WTC11 (cell line): ENCODE data around the gene DLAT. TPM values are rescaled to one million over a fixed set of nuclear protein-coding genes. Genes with fewer than 3 reads are reported as not detected.

Source experiments
- ATAC-seq: fragments of 200-7000 bp; cut with Tn5 transposase; 2 replicates; pipeline ENCODE4 v1.10.0; 2021; ENCODE audit warnings: mild to moderate bottlenecking, moderate library complexity
- CTCF ChIA-PET: fragments of 300-600 bp; sonication (Branson Sonifier 250); formaldehyde crosslinking; loops from one replicate; lab custom pipeline; 2021; ENCODE audit warnings: antibody characterized with exemption; lab: Charles Lee
- POLR2A ChIA-PET: fragments of 350-600 bp; sonication (Branson Sonifier 250); formaldehyde crosslinking; loops from one replicate; lab custom pipeline; 2021; ENCODE audit warnings: antibody characterized with exemption; lab: Charles Lee
- DNase-seq: peaks from one replicate; pipeline ENCODE4 v3.0.0; 2021; ENCODE audit warnings: low spot score
- H3K27ac Mint-ChIP-seq: 2 replicates; pipeline ENCODE4 v1.8.0; 2021; ENCODE audit warnings: mixed read lengths
- H3K27me3 Mint-ChIP-seq: 2 replicates; pipeline ENCODE4 v1.8.0; 2021; ENCODE audit warnings: low read depth, mild to moderate bottlenecking, moderate library complexity, mixed read lengths
- H3K36me3 Mint-ChIP-seq: 2 replicates; pipeline ENCODE4 v1.8.0; 2021; ENCODE audit warnings: mixed read lengths
- H3K4me1 Mint-ChIP-seq: 2 replicates; pipeline ENCODE4 v1.8.0; 2022; ENCODE audit warnings: mixed read lengths
- H3K4me3 Mint-ChIP-seq: 2 replicates; pipeline ENCODE4 v1.8.0; 2021; ENCODE audit warnings: mild to moderate bottlenecking, moderate library complexity, mixed read lengths
- H3K9me3 Mint-ChIP-seq: 2 replicates; pipeline ENCODE4 v1.8.0; 2021; ENCODE audit warnings: mixed read lengths
- AR ChIP-seq: fragments of 250-450 bp; sonication (Bioruptor Pico); IDR thresholded peaks from 2 replicates; pipeline ENCODE4 v1.9.0; 2021; ENCODE audit warnings: mild to moderate bottlenecking
- CREM ChIP-seq: sonication (generic); formaldehyde crosslinking; IDR thresholded peaks from 2 replicates; pipeline ENCODE4 v1.8.1; 2022; ENCODE audit warnings: mild to moderate bottlenecking, missing genetic modification reagents, moderate library complexity
- E2F1 ChIP-seq: sonication (generic); formaldehyde crosslinking; IDR thresholded peaks from 2 replicates; pipeline ENCODE4 v1.8.0; 2022; ENCODE audit warnings: mild to moderate bottlenecking, missing genetic modification reagents
- E2F4 ChIP-seq: sonication (generic); formaldehyde crosslinking; IDR thresholded peaks from 2 replicates; pipeline ENCODE4 v1.8.1; 2022; ENCODE audit warnings: low read depth, mild to moderate bottlenecking, moderate library complexity, missing genetic modification reagents, borderline replicate concordance
- E2F5 ChIP-seq: sonication (generic); formaldehyde crosslinking; IDR thresholded peaks from 2 replicates; pipeline ENCODE4 v1.8.1; 2022; ENCODE audit warnings: mild to moderate bottlenecking, moderate library complexity, missing genetic modification reagents
- ELF4 ChIP-seq: sonication (generic); formaldehyde crosslinking; IDR thresholded peaks from 2 replicates; pipeline ENCODE4 v1.8.1; 2022; ENCODE audit warnings: low read depth, mild to moderate bottlenecking, moderate library complexity, missing genetic modification reagents
- JUN ChIP-seq: sonication (generic); formaldehyde crosslinking; IDR thresholded peaks from 2 replicates; pipeline ENCODE4 v1.8.0; 2023; ENCODE audit warnings: mild to moderate bottlenecking, missing genetic modification reagents
- MXD4 ChIP-seq: fragments of 250-450 bp; sonication (Bioruptor Pico); IDR thresholded peaks from 2 replicates; pipeline ENCODE4 v1.8.0; 2021; ENCODE audit warnings: mild to moderate bottlenecking, moderate library complexity, borderline replicate concordance
- NR3C1 ChIP-seq: sonication (generic); formaldehyde crosslinking; conservative IDR thresholded peaks from 2 replicates; pipeline ENCODE4 v1.8.1; 2023; ENCODE audit warnings: low read depth, mild to moderate bottlenecking, missing genetic modification reagents
- RELA ChIP-seq: sonication (generic); formaldehyde crosslinking; IDR thresholded peaks from 2 replicates; pipeline ENCODE4 v1.8.1; 2022; ENCODE audit warnings: missing genetic modification reagents, mild to moderate bottlenecking, borderline replicate concordance
- USF2 ChIP-seq: sonication (generic); formaldehyde crosslinking; IDR thresholded peaks from 2 replicates; pipeline ENCODE4 v1.8.1; 2023; ENCODE audit warnings: mild to moderate bottlenecking, missing genetic modification reagents, moderate library complexity
- ZNF138 ChIP-seq: sonication (generic); formaldehyde crosslinking; conservative IDR thresholded peaks from 2 replicates; pipeline ENCODE4 v1.8.1; 2022; ENCODE audit warnings: mild to moderate bottlenecking, moderate library complexity, missing genetic modification reagents
- ZNF317 ChIP-seq: sonication (generic); formaldehyde crosslinking; IDR thresholded peaks from 2 replicates; pipeline ENCODE4 v1.8.1; 2023; ENCODE audit warnings: low read depth, mild to moderate bottlenecking, moderate library complexity, missing genetic modification reagents, borderline replicate concordance
- ZSCAN18 ChIP-seq: fragments of 250-450 bp; sonication (Bioruptor Pico); IDR thresholded peaks from 2 replicates; pipeline ENCODE4 v2.1.2; 2022; ENCODE audit warnings: mild to moderate bottlenecking, moderate library complexity
- total RNA-seq: library from RNA; stranded (reverse); gene quantifications from 3 replicates; pipeline ENCODE4 v1.2.3, GENCODE V29; 2021

DLAT gene
- total RNA-seq, 1 experiment from 2014 or later = 60.4 TPM

GRCh38 chr11:112017538-112017937 lies 7.7 kb upstream of the DLAT start:
- ChIA-PET POLR2A (no interaction called here), CTCF (interaction anchor here (1.0 kb wide), 1 partner anchor 86 kb away, joined by 3 read pairs; no protein-coding TSS in a partner anchor)
- DNase-seq (no peak), ATAC-seq (no peak)
- TF ChIP-seq ZNF317 (no peak), E2F1 (CRISPR knock-in tag) (no peak), ZNF138 (CRISPR knock-in tag) (no peak), E2F5 (CRISPR knock-in tag) (no peak), NR3C1 (no peak), AR (CRISPR knock-in tag) (no peak), E2F4 (CRISPR knock-in tag) (no peak)
- H3K4me1 Mint-ChIP-seq = no peaks in the 10 kb centered on the region
- H3K4me3 Mint-ChIP-seq = no peak overlapping the region
- H3K27me3 Mint-ChIP-seq = no peaks in the 10 kb centered on the region
- no peaks in the 10 kb centered on the region for H3K9me3 Mint-ChIP-seq
- H3K27ac Mint-ChIP-seq = no peak overlapping the region
- peaks cover 4% of the 10 kb centered on the region; the same call in 1 of the 2 replicates for H3K36me3 Mint-ChIP-seq

- ATAC-seq (no peak), DNase-seq (no peak)
- Mint-ChIP-seq H3K9me3 (no peaks in the 10 kb centered on the region), H3K4me1 (peaks cover 5% of the 10 kb centered on the region), H3K27ac (no peak overlapping the region), H3K4me3 (no peak overlapping the region), H3K27me3 (no peaks in the 10 kb centered on the region), H3K36me3 (peaks cover 4% of the 10 kb centered on the region; the same call in 1 of the 2 replicates)
- no peak for TF ChIP-seq JUN (CRISPR knock-in tag)
- POLR2A ChIA-PET = no interaction called here
- CTCF ChIA-PET = no interaction called here
Observed at GRCh38 chr11:112019066-112019465, 6.1 kb upstream of the DLAT start.

GRCh38 chr11:112023104-112023503 lies 2.1 kb upstream of the DLAT start:
- H3K9me3 Mint-ChIP-seq = no peaks in the 10 kb centered on the region
- CTCF ChIA-PET = interaction anchor here (0.6 to 1.2 kb wide), 6 partner anchors 41 to 176 kb away, joined by 3 to 7 read pairs (median 4); no protein-coding TSS in a partner anchor

More at GRCh38 chr11:112023104-112023503, 2.1 kb upstream of the DLAT start:
- no peak for TF ChIP-seq ZSCAN18
- TF ChIP-seq MXD4 (CRISPR knock-in tag) = no peak
- TF ChIP-seq CREM = no peak
- TF ChIP-seq ELF4 (CRISPR knock-in tag) = no peak
- TF ChIP-seq USF2 = no peak
- TF ChIP-seq RELA (CRISPR knock-in tag) = no peak
- TF ChIP-seq, all 79 proteins: peak for 0
- ATAC-seq = no peak
- Mint-ChIP-seq H3K27me3 (no peaks in the 10 kb centered on the region), H3K36me3 (peaks cover 12% of the 10 kb centered on the region), H3K27ac (no peak overlapping the region), H3K4me3 (peak overlapping the region; percentile 40), H3K4me1 (peaks cover 13% of the 10 kb centered on the region)
- DNase-seq = no peak
- POLR2A ChIA-PET = no interaction called here
